Hypothalamus (tissue), 51 donors: ENCODE data around the gene FSTL3.
"Not testable (repeated sequence)": the region's sequence is repeated elsewhere in the genome, so short reads cannot be mapped to it uniquely, and the experiment has no call there.

Source experiments
- DNase-seq, 51 donors: peaks; one replicate each; lab custom pipeline; 2025; lab: John Stamatoyannopoulos, UW

The FSTL3 gene

GRCh38 chr19:660793-661426 lies 15.3 kb upstream of the FSTL3 start:
- DNase-seq: no peak

- no peak for DNase-seq
Observed at GRCh38 chr19:661427-662196, 14.6 kb upstream of the FSTL3 start.

DNA sequence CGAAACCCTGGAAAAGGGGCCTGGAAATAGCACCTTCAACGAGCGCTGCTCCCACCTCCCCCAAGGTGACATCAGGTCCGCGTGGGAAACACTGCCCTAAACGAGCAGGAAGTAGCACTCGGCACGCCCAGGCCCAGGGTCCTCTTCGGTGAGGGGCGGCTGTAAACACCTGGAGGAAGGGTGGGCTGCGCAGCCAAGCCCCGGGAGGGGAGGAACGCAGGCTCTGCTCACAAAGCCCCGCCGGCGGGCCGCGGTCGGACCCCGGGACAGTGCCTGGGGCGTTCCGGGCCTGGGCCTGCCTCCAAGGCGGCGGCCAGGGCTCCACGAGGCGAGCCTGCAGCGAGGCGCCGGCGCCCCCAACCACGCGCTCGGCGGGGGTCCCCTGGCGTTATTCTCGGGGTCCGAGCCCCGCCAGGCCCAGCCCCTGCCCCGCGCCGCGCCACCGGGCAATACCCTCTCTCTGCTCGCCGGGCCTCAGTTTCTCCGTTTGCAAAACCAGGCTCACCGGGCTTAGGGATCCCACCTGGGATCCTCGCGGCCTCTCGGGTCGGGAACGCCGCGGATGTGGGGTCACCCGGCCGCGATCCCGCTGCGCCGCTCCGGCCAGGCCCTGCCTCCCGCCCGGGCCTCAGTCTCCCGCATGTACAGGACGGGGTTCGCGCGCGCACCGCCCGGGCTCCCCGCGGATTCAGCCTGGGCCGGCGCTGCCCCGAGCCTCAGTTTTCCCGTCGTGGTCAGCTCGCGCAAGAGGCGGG lies 13.8 kb upstream of the FSTL3 start:
- DNase-seq: peak in 1 of 51 donors; percentile 60

- peak; percentile 44 to 94 (median 85) for DNase-seq
Observed at GRCh38 chr19:662962-663681, 13.1 kb upstream of the FSTL3 start, which contains the start of gene RNF126. RNF126 (minus strand) TSS chr19:663214; CDS start chr19:663121, 93 bp downstream.

GRCh38 chr19:663682-664117 lies 12.5 kb upstream of the FSTL3 start:
- peak in 5 of 51 donors; percentile 49 to 71 (median 55) for DNase-seq

DNA sequence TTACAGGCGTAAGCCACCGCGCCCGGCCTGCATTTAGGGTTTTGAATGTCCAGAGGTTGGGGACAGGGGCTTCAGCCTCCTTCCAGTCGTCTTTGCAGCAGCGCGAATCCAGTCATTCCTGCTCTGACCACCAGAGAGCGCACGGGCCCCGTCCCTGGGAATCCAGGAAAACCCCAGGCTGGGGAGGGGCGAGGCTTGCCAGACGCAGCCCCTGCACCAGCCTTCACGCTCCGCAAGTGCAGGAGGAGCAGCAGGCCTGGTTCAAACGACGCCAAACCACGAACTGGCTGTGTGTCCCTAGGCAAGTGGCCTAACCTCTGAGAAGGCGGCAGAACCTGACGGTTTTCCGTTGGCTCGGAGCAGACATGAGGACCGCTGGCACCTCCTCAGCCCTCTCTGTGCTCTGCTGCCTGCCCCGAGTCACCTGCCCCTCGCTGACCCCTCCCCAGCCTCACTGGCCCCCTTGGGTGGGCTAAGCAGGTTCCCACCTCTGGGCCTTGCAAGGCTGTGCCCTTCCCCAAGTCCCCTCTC lies 11.2 kb upstream of the FSTL3 start:
- DNase-seq: peak in 50 of 51 donors; percentile 15 to 83 (median 64)

DNA sequence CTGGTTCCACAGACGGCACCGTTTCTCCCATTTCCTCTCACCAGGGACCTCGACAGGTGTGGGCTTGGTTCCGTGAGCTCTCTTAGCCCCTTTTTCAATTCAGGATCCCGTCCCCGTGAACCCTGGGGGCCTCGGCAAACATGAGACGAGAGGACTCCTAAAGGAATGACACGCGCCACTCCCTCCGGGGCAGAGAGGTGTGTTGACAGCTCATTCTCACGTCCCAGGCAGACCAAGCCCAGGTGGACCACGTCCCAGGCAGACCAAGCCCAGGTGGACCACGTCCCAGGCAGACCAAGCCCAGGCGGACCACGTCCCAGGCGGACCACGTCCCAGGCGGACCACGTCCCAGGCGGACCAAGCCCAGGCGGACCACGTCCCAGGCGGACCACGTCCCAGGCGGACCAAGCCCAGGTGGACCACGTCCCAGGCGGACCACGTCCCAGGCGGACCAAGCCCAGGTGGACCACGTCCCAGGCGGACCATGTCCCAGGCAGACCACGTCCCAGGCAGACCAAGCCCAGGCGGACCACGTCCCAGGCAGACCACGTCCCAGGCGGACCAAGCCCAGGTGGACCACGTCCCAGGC lies 9.1 kb upstream of the FSTL3 start:
- DNase-seq: not testable (repeated sequence)

- DNase-seq: not testable (repeated sequence)
Observed at GRCh38 chr19:668675-669434, 7.3 kb upstream of the FSTL3 start.

- no peak for DNase-seq
Observed at GRCh38 chr19:670609-671075, 5.5 kb upstream of the FSTL3 start.

DNA sequence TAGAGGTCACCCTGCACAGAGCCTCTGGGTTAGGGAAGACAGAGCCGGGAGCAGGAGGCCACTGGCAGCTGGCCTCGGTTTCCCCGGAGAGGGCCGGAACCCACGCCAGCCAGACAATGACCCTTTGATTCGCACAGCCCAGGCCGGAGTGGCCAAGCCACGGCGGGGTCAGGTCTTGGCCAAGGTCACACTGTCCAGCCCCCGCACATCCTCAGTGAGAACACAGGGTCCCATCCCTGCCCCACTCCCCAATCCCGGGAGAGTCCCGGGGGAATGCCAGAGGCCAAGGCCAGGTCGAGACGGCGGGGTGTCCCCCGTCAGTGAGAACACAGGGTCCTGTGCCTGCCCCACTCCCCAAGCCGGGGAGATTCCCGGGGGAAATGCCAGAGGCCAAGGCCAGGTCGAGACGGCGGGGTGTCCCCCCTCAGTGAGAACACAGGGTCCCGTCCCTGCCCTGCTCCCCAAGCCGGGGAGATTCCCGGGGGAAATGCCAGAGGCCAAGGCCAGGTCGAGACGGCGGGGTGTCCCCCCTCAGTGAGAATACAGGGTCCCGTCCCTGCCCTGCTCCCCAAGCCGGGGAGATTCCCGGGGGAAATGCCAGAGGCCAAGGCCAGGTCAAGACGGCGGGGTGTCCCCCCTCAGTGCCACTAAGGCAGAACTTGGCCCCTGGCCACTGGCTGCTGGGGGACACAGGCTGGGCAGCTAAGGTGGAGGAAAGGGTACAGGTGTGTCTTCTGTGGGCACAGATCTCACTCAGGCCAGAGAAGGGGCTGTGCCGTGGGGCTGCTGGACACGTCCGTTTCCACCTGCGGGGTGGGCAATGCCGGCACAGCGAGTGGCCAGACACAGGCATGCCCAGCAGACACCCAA lies 1.7 kb upstream of the FSTL3 start:
- peak in 20 of 51 donors; percentile 8 to 64 (median 26) for DNase-seq

DNA sequence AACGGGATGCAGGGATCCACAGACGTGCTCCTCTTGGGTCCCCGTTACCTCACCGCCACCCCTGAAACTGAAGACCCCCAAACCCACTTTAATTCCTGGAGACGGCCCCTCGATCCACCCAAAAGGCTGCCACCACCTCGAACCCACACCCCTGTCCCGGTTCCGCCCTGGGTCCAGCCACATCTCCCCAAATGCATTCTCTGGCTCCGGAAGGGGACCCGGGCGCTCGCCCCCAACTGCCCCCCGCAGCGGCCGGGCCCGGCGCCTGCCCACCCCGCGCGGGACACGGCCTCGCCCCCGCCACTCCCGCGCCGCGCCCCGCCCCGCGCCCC lies 219 bp upstream of the FSTL3 start:
- no peak for DNase-seq

DNA sequence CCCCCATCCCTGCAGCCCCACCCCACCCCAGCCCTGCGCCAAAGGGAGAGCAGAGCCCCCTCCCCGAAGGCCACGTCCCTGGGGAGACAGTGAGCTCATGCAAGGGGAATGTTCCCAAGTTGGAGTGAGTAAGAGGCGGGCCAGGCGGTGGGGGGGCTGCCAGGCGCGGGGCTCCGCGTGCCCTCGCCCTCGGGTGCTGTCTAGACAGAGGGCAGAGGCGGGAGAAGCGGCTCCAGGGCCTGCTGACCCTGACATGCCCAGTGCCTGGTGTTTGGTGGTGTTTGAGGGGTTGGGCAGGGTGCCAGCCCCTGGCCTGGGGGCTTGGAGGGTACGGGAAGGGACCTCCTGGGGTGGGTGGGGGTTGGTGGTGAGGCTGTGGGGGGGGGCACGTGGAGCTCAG lies 1.0 kb downstream of the FSTL3 start:
- peak in 10 of 51 donors; percentile 6 to 65 (median 24) for DNase-seq

GRCh38 chr19:677601-678436 lies 1.6 kb downstream of the FSTL3 start:
- DNase-seq: no peak

- DNase-seq: no peak
Observed at GRCh38 chr19:678791-679388, 2.7 kb downstream of the FSTL3 start.

- peak in 35 of 51 donors; percentile 15 to 74 (median 54) for DNase-seq
Observed at GRCh38 chr19:679418-680286, 3.5 kb downstream of the FSTL3 start.
